Subcutaneous abdominal adipose tissue (tissue), 5 donors: ENCODE results near the gene MGAT5.
"Not testable (repeated sequence)": the region's sequence is repeated elsewhere in the genome, so short reads cannot be mapped to it uniquely, and the experiment has no call there.

Experiments
- H3K27ac ChIP-seq: one replicate; pipeline ENCODE4 v1.7.0; 2013; ENCODE audit warnings: low read depth, mild to moderate bottlenecking, inconsistent platforms, low read length, moderate library complexity
- H3K27me3 ChIP-seq, 5 donors: one replicate each; pipeline ENCODE4 v1.7.0; 2013; ENCODE audit warnings: low read length in 5 of 5, inconsistent platforms in 1 of 5; ENCODE audit not compliant: control insufficient read depth in 5 of 5, insufficient read depth in 4 of 5
- H3K36me3 ChIP-seq, 5 donors: one replicate each; pipeline ENCODE4 v1.7.0; 2013; ENCODE audit warnings: low read length in 5 of 5; ENCODE audit not compliant: control insufficient read depth in 5 of 5, insufficient read depth in 5 of 5
- H3K4me1 ChIP-seq, 5 donors: one replicate each; pipeline ENCODE4 v1.7.0; 2013; ENCODE audit warnings: low read length in 5 of 5, mild to moderate bottlenecking in 3 of 5, moderate library complexity in 1 of 5; ENCODE audit not compliant: control insufficient read depth in 5 of 5, insufficient read depth in 5 of 5
- H3K4me3 ChIP-seq, 5 donors: one replicate each; pipeline ENCODE4 v1.7.0; 2013; ENCODE audit warnings: low read length in 5 of 5, low read depth in 1 of 5
- H3K9ac ChIP-seq, 5 donors: one replicate each; pipeline ENCODE4 v1.7.0; 2013; ENCODE audit warnings: low read length in 5 of 5, mild to moderate bottlenecking in 4 of 5, moderate library complexity in 3 of 5
- H3K9me3 ChIP-seq, 5 donors: one replicate each; pipeline ENCODE4 v1.7.0; 2013; ENCODE audit warnings: low read length in 5 of 5; ENCODE audit not compliant: control insufficient read depth in 5 of 5
- donor health status: healthy.
- donor health status: healthy.
- donor health status: healthy.
- donor health status: healthy.
- donor health status: healthy.

MGAT5 gene

GRCh38 chr2:134282629-134283400 is 28.9 kb downstream of the MGAT5 start:
- Histone ChIP-seq H3K27me3 (no peaks in the 10 kb centered on the region), H3K9ac (no peak overlapping the region), H3K27ac (no peak overlapping the region), H3K4me3 (no peak overlapping the region), H3K9me3 (no peaks in the 10 kb centered on the region), H3K36me3 (peaks cover 0 to 3% (median 0%) of the 10 kb centered on the region in 5 donors), H3K4me1 (peaks cover 0 to 14% (median 10%) of the 10 kb centered on the region in 5 donors)

GRCh38 chr2:134283661-134284060 is 29.8 kb downstream of the MGAT5 start:
- Histone ChIP-seq H3K9me3 (no peaks in the 10 kb centered on the region), H3K27me3 (no peaks in the 10 kb centered on the region), H3K4me1 (peaks cover 0 to 11% (median 4%) of the 10 kb centered on the region in 5 donors), H3K4me3 (no peak overlapping the region), H3K36me3 (peaks cover 0 to 3% (median 0%) of the 10 kb centered on the region in 5 donors), H3K27ac (no peak overlapping the region), H3K9ac (no peak overlapping the region)

GRCh38 chr2:134284119-134284670 is 30.3 kb downstream of the MGAT5 start:
- Histone ChIP-seq H3K9ac (no peak overlapping the region), H3K9me3 (no peaks in the 10 kb centered on the region), H3K27me3 (no peaks in the 10 kb centered on the region), H3K4me1 (peaks cover 0 to 9% (median 0%) of the 10 kb centered on the region in 5 donors), H3K27ac (no peak overlapping the region), H3K36me3 (peaks cover 0 to 3% (median 0%) of the 10 kb centered on the region in 5 donors), H3K4me3 (no peak overlapping the region)

DNA sequence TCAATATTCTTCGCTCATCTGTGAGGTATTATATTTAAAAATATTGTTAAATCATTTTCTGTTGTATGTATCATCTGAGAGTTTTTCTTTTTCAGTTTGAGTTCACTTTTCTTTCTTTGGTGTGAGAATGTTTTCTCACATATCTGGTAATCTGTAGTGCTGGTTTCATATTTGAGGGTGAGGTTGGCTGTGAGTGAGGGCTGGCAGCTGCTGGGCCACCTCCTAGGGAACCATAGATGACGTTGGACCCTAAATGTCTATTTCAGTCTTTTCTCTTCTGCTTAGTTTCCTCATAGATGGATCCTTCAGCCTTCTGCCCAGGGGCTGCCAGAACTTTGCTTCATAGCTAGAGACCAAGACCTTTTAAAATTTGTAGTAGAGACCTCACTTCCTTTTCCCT is 33.5 kb downstream of the MGAT5 start:
- no peaks in the 10 kb centered on the region for H3K9me3 ChIP-seq
- H3K27me3 ChIP-seq, result no peaks in the 10 kb centered on the region
- H3K9ac ChIP-seq, result no peak overlapping the region
- H3K4me1 ChIP-seq, result peaks cover 0 to 23% (median 2%) of the 10 kb centered on the region in 5 donors
- H3K36me3 ChIP-seq, result no peaks in the 10 kb centered on the region
- H3K4me3 ChIP-seq, result no peak overlapping the region
- no peak overlapping the region for H3K27ac ChIP-seq

DNA sequence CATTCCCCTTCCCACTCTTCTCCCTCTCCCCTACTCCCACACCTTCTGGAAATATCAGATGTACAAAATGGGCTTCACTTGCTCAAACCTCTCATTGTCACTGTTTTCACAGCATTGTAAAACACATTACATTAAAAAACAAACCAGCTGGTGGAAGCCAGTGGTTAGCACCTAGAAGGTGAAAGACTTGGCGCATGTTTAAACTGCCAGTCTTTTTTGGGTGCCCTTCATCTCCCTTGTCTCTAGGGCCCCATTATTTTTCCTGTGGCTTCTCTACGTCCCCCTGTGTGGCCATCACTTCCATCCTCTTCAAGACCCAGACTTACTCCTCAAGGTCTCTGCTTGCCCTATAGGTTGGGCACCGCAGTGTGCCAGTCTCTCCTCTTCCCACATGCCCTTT is 34.9 kb downstream of the MGAT5 start:
- H3K4me1 ChIP-seq, result peaks cover 0 to 16% (median 5%) of the 10 kb centered on the region in 5 donors
- H3K9me3 ChIP-seq, result no peaks in the 10 kb centered on the region
- H3K27me3 ChIP-seq, result no peaks in the 10 kb centered on the region
- no peak overlapping the region for H3K27ac ChIP-seq
- no peak overlapping the region for H3K4me3 ChIP-seq
- H3K36me3 ChIP-seq, result no peaks in the 10 kb centered on the region
- H3K9ac ChIP-seq, result no peak overlapping the region

GRCh38 chr2:134289225-134289624 is 35.4 kb downstream of the MGAT5 start:
- H3K27ac ChIP-seq, result no peak overlapping the region
- no peaks in the 10 kb centered on the region for H3K9me3 ChIP-seq
- no peaks in the 10 kb centered on the region for H3K27me3 ChIP-seq
- no peak overlapping the region for H3K4me3 ChIP-seq
- H3K4me1 ChIP-seq, result peaks cover 0 to 16% (median 5%) of the 10 kb centered on the region in 5 donors
- H3K36me3 ChIP-seq, result no peaks in the 10 kb centered on the region
- H3K9ac ChIP-seq, result no peak overlapping the region

DNA sequence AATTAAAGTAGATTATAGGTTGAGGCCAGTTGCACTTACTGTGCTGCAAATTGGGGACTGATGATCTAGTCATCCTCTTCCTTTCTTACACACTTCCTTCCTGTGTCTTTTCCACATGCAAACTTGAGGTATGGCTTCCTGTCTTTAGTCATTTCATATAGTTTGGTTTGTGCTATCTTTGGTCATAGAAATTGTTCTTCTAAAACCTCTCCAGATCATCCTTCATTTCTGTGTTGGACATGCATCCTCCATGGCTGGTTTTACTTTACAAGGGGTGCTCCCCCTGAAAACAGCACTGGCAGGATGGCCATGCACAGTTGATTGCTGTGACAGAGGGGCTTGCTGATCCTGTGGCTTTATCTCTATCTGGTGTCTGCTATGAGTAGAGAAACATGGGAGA is 36.5 kb downstream of the MGAT5 start:
- Histone ChIP-seq H3K9me3 (no peaks in the 10 kb centered on the region), H3K4me1 (peaks cover 0 to 23% (median 11%) of the 10 kb centered on the region in 5 donors), H3K4me3 (no peak overlapping the region), H3K9ac (no peak overlapping the region), H3K36me3 (no peaks in the 10 kb centered on the region), H3K27ac (no peak overlapping the region), H3K27me3 (no peaks in the 10 kb centered on the region)

DNA sequence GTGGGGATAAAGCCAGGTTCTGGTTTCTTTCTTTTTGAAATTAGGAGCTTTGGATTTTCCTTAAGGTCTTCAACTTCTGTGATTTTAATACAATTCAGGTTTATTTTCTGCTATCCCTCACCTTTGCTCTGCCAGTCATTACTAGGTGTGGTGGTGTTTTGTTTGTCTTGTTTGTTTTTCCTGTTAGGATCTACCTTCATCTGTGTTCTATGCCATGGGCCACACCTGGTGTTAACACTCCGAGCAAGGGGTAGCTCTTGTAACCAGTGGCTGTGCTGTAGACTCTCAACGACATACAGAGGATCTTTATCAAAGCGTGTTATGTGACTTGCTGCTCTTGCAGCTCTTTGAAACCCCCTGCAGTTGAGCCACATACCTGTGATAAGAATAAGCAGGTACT is 38.6 kb downstream of the MGAT5 start:
- Histone ChIP-seq H3K4me3 (no peak overlapping the region), H3K9ac (no peak overlapping the region), H3K4me1 (peaks cover 0 to 32% (median 18%) of the 10 kb centered on the region in 5 donors), H3K9me3 (no peaks in the 10 kb centered on the region), H3K36me3 (no peaks in the 10 kb centered on the region), H3K27me3 (no peaks in the 10 kb centered on the region), H3K27ac (no peak overlapping the region)

- no peak overlapping the region for H3K9ac ChIP-seq
- peaks cover 0 to 32% (median 18%) of the 10 kb centered on the region in 5 donors for H3K4me1 ChIP-seq
- H3K27ac ChIP-seq, result no peak overlapping the region
- no peaks in the 10 kb centered on the region for H3K9me3 ChIP-seq
- no peak overlapping the region for H3K4me3 ChIP-seq
- H3K27me3 ChIP-seq, result no peaks in the 10 kb centered on the region
- H3K36me3 ChIP-seq, result no peaks in the 10 kb centered on the region
These were observed 40.1 kb downstream of the MGAT5 start for GRCh38 chr2:134293719-134294537.

DNA sequence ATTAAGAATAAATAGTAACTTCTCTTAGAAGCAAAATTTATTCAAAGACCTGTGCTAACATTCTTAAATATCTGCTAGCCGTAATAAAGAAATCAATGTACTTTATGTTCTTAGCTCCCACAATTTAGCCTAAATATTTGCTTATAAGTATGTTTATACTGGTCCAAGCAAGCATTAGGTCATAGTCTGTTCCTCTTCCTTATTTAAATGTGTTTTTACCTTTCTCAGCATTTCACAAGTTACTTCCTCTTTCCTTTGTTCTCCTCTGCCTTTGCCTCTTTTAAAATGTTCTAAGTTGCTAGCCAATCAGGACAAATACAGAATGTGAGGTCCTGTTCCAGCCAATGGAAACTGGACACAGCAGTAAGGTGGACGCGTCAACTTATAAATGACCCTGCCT is 40.7 kb downstream of the MGAT5 start:
- peak overlapping the region; percentile 43 for H3K27ac ChIP-seq
- H3K4me3 ChIP-seq, result not testable (repeated sequence)

More for the DNA sequence above, 40.7 kb downstream of the MGAT5 start:
- H3K36me3 ChIP-seq, H3K9ac ChIP-seq, H3K27me3 ChIP-seq, H3K9me3 ChIP-seq: not testable (repeated sequence)
- peaks cover 0 to 25% (median 18%) of the 10 kb centered on the region in 5 donors for H3K4me1 ChIP-seq
